Right lobe of liver (tissue), 4 donors: ENCODE data around the gene UBE2E2.

Experiments
- CTCF ChIP-seq, 4 donors: fragments of 200-600 bp in 3 of 4; fragments of 450-650 bp in 1 of 4; IDR thresholded peaks; one replicate each; pipeline versions ENCODE4 v1.5.1 to v1.8.0; 2016 to 2022; ENCODE audit warnings: antibody characterized with exemption in 4 of 4, mild to moderate bottlenecking in 2 of 4
- POLR2A ChIP-seq: fragments of 450-650 bp; IDR thresholded peaks from one replicate; pipeline ENCODE4 v1.6.1; 2017; ENCODE audit warnings: antibody characterized with exemption, mild to moderate bottlenecking
- donor health status: DM: no; HTN: no; CAD: no.
- donor health status: DM: no; HTN: no; CAD: no.
- donor health status: DM: no; HTN: yes; CAD: no.

DNA sequence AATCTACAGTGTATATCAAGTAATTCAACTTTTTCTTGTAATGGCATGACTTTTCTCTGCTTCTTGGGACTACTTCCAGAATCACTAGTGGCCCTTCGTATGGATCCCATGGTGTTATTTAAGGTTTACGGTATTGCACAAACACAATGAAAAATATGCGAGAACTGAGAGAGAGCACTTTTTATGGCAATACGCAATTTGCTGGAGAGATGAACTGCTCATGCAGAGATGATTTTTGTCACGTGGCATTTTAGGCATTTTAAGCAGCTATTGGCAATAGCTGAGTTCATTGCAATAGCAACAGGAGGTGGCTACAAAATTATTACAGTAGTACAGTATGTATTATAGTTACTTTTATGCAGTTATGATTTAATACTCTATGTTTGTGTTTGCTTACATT is 294.0 kb downstream of the UBE2E2 start:
- TF ChIP-seq CTCF (IDR thresholded peaks at IDR 0.05): no peak
- no peak for TF ChIP-seq POLR2A
